Mucosa of rectum (tissue), 2 donors: ENCODE measurements around the gene CKLF.

Experiments
- H3K27ac ChIP-seq, 2 donors: one replicate each; pipeline ENCODE4 v1.7.0; 2013; ENCODE audit warnings: inconsistent platforms in 2 of 2, low read depth in 2 of 2, low read length in 2 of 2
- H3K27me3 ChIP-seq, 2 donors: one replicate each; pipeline ENCODE4 v1.7.0; 2013; ENCODE audit warnings: low read length in 2 of 2; ENCODE audit not compliant: control insufficient read depth in 2 of 2, insufficient read depth in 2 of 2
- H3K36me3 ChIP-seq, 2 donors: one replicate each; pipeline ENCODE4 v1.7.0; 2013; ENCODE audit warnings: low read length in 2 of 2; ENCODE audit not compliant: control insufficient read depth in 2 of 2, insufficient read depth in 2 of 2
- H3K4me1 ChIP-seq, 2 donors: one replicate each; pipeline ENCODE4 v1.7.0; 2013; ENCODE audit warnings: low read length in 2 of 2, mild to moderate bottlenecking in 1 of 2; ENCODE audit not compliant: control insufficient read depth in 2 of 2, insufficient read depth in 2 of 2
- H3K4me3 ChIP-seq, 2 donors: one replicate each; pipeline ENCODE4 v1.7.0; 2013; ENCODE audit warnings: low read length in 2 of 2
- H3K9ac ChIP-seq, 2 donors: one replicate each; pipeline ENCODE4 v1.7.0; 2013; ENCODE audit warnings: low read length in 2 of 2, low read depth in 1 of 2, mild to moderate bottlenecking in 1 of 2
- H3K9me3 ChIP-seq, 2 donors: one replicate each; pipeline ENCODE4 v1.7.0; 2013; ENCODE audit warnings: low read length in 2 of 2; ENCODE audit not compliant: control insufficient read depth in 2 of 2
- donor health status: healthy.
- donor health status: Normal muscosa, but diverticular disease.

CKLF gene

DNA sequence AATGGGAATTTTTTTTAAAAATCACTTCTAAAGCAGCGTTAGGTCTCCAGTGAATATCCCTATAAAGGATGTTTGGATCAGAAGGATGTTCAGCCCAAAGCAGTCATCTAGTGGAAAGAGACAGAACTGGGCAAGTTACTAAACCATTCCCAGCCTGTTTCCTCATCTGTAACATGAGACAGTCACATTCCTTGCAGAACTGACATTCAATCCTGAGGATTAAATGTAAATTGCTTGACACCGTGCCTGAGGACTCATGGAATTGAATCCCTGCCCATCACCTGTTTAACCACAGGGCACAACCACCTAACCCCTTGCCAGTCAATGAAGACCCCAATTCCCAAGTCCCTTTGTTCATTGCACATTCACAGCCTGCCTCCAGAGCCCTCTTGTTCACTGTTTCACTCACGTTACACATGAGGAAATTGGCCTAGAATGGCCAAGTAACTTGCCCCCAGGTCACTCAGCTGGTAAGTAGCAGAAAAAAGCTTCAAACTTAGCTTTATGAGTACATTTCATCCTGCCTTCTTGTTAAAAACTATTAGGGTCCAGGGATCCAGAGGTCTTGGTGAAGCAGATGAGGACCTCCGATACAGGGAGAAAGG lies 28.3 kb downstream of the CKLF start:
- peaks cover 2 to 4% of the 10 kb centered on the region in 2 donors for H3K4me1 ChIP-seq
- H3K27ac ChIP-seq: no peak overlapping the region
- H3K27me3 ChIP-seq: peaks cover 8 to 16% of the 10 kb centered on the region in 2 donors
- no peak overlapping the region for H3K4me3 ChIP-seq
- no peaks in the 10 kb centered on the region for H3K9me3 ChIP-seq
- H3K36me3 ChIP-seq: no peaks in the 10 kb centered on the region
- H3K9ac ChIP-seq: no peak overlapping the region

DNA sequence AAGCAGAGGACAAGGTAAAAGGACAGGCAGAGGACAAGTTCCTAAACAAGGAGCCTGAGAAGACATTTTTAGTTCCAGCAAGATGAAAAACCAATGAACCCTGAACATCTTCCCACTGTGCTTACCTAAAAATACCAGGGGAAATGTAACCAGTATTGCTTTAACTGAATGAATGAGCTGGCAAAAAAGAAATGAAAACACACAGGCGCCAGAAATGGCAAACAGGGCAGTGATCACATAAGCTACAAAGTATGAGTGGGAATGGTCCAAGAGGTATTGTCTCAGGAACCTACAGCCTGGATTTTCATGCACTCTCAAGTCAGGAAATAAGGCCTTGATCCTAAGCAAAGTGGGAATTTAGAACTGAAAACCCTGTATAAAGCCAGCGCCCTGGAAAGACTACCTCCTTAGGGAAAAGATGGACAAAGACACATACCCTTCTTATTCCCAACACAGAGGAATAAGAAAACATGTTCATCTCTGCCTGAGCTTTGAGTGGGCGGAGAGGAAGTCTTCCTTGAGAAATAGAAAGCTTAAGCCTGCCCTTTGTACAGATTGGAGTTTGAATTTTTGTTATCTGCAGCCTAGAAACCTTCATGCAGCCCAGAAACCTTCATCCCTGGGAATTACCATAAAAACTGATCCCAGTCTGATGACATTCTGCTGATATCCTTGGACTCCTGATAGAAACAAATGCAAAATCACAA lies 29.0 kb downstream of the CKLF start:
- Histone ChIP-seq H3K36me3 (no peaks in the 10 kb centered on the region), H3K4me3 (no peak overlapping the region), H3K9me3 (no peaks in the 10 kb centered on the region), H3K4me1 (peaks cover 2 to 4% of the 10 kb centered on the region in 2 donors), H3K27me3 (peaks cover 8 to 16% of the 10 kb centered on the region in 2 donors), H3K27ac (no peak overlapping the region), H3K9ac (no peak overlapping the region)

GRCh38 chr16:66585481-66586239 lies 33.3 kb downstream of the CKLF start:
- Histone ChIP-seq H3K27ac (no peak overlapping the region), H3K36me3 (no peaks in the 10 kb centered on the region), H3K4me1 (no peaks in the 10 kb centered on the region)

GRCh38 chr16:66587881-66588600 lies 35.7 kb downstream of the CKLF start:
- H3K4me1 ChIP-seq: no peaks in the 10 kb centered on the region
- H3K4me3 ChIP-seq: no peak overlapping the region

More at GRCh38 chr16:66585481-66586239, 33.3 kb downstream of the CKLF start:
- Histone ChIP-seq H3K4me3 (no peak overlapping the region), H3K27me3 (no peaks in the 10 kb centered on the region), H3K9ac (no peak overlapping the region), H3K9me3 (no peaks in the 10 kb centered on the region)

DNA sequence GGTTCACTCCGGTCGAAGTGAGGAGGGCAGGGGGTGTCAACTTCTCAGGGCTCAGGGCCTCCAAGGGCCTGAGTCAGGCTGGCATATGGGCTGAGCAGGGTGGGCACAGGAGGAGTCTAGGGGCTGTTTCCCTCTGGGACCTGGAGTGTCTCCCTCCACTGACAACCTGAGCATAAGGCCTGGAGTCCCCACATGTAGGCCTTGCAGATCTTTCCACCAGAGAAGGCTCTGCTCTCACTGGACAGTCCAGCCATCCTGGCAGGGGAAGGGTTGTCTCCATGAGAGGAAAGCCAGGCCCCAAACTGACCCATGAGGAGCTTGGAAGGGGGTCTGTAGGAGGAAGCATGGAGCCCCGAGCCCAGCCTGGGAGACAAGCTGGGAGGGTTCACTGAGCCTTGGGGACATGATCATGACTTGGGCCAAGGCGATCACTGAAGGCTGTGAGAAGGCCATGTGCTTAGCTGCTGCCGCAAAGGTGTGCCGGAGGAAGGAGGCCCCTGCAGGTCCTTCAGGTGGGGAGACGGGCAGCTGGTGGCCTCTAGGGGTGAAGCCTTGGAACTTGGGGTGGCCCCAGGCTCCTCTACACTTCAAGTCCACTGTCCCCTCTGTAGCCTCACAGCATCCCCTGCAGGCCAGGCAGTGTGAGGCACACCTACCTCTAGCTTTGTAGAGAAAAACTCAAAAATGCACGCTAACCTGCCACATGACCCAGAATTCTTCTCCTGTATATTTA lies 36.8 kb downstream of the CKLF start:
- H3K4me3 ChIP-seq: no peak overlapping the region
- no peak overlapping the region for H3K9ac ChIP-seq
- no peaks in the 10 kb centered on the region for H3K4me1 ChIP-seq
- H3K27me3 ChIP-seq: no peaks in the 10 kb centered on the region
- no peaks in the 10 kb centered on the region for H3K36me3 ChIP-seq
- H3K27ac ChIP-seq: no peak overlapping the region
- no peaks in the 10 kb centered on the region for H3K9me3 ChIP-seq

More at GRCh38 chr16:66587881-66588600, 35.7 kb downstream of the CKLF start:
- Histone ChIP-seq H3K27me3 (no peaks in the 10 kb centered on the region), H3K27ac (no peak overlapping the region), H3K9me3 (no peaks in the 10 kb centered on the region), H3K9ac (no peak overlapping the region), H3K36me3 (no peaks in the 10 kb centered on the region)

DNA sequence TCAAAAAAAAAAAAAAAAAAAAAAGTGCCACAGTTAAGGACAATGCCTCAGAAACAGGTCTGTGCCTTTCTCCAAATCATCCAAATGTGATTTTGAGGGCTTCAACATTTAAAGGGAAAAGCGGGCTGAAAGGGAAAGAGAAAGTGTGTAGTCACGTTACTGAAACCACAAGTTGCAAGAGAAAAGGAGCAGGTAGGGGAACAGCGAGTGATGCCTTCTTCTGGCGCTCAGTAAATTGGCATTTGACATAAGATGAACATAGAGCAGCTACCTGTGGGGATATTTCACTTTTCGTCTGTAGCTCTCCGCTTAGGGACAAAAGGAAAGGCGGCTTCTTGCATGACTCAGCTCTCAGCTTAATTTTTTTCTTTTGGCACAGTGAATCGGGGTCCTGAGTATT lies 37.9 kb downstream of the CKLF start:
- no peak overlapping the region for H3K27ac ChIP-seq
- H3K9ac ChIP-seq: peak overlapping the region in 1 of 2 donors; percentile 9
- no peaks in the 10 kb centered on the region for H3K4me1 ChIP-seq
- H3K4me3 ChIP-seq: peak overlapping the region in 1 of 2 donors; percentile 50
- no peaks in the 10 kb centered on the region for H3K36me3 ChIP-seq
- H3K27me3 ChIP-seq: no peaks in the 10 kb centered on the region
- no peaks in the 10 kb centered on the region for H3K9me3 ChIP-seq

GRCh38 chr16:66591018-66591417 lies 38.6 kb downstream of the CKLF start:
- H3K27ac ChIP-seq: no peak overlapping the region
- no peaks in the 10 kb centered on the region for H3K36me3 ChIP-seq
- H3K9me3 ChIP-seq: no peaks in the 10 kb centered on the region
- no peaks in the 10 kb centered on the region for H3K4me1 ChIP-seq
- H3K27me3 ChIP-seq: no peaks in the 10 kb centered on the region
- no peak overlapping the region for H3K9ac ChIP-seq
- H3K4me3 ChIP-seq: no peak overlapping the region

GRCh38 chr16:66592241-66592640 lies 39.9 kb downstream of the CKLF start:
- Histone ChIP-seq H3K4me3 (no peak overlapping the region), H3K4me1 (no peaks in the 10 kb centered on the region), H3K27ac (no peak overlapping the region), H3K36me3 (no peaks in the 10 kb centered on the region), H3K9ac (no peak overlapping the region), H3K27me3 (no peaks in the 10 kb centered on the region), H3K9me3 (no peaks in the 10 kb centered on the region)

DNA sequence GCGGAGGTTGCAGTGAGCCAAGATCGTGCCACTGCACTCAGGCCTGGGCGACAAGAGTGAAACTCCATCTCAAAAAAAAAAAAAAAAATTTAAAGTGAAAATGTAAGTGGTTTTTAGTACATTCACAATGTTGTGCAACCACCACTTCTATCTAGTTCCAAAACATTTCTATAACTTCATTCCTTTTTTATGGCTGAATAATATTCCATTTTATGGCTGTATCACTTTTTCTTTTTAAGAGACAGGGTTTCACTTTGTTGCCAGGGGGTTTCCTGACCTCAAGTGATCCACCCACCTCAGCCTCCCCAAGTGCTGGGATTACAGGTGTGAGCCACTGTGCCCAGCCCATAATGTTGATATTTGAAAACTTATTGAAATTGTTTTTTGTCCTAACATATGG lies 40.4 kb downstream of the CKLF start:
- Histone ChIP-seq H3K9me3 (no peaks in the 10 kb centered on the region), H3K27me3 (no peaks in the 10 kb centered on the region), H3K27ac (no peak overlapping the region), H3K4me3 (no peak overlapping the region), H3K9ac (no peak overlapping the region), H3K4me1 (no peaks in the 10 kb centered on the region), H3K36me3 (no peaks in the 10 kb centered on the region)
